GM19463 (cell line): ENCODE data around the gene ZNF512.
"Not testable (repeated sequence)": the region's sequence is repeated elsewhere in the genome, so short reads cannot be mapped to it uniquely, and the experiment has no call there.

ENCODE experiments used
- ATAC-seq: cut with Tn5 transposase; IDR thresholded peaks from one replicate; pipeline ENCODE4 v1.9.1; 2021; ENCODE audit warnings: mild to moderate bottlenecking, moderate library complexity; ENCODE audit not compliant: unreplicated experiment

ZNF512 gene

GRCh38 chr2:27582695-27583389 lies at the start of gene ZNF512:
TSS of gene ZNF512 (plus strand) at chr2:27583042. CDS start at chr2:27583113, 71 bp downstream.
- peak; percentile 97 for ATAC-seq

- no peak for ATAC-seq
Measured at GRCh38 chr2:27537287-27537686, 45.6 kb upstream of the ZNF512 start.

GRCh38 chr2:27538839-27539450 lies 43.9 kb upstream of the ZNF512 start:
- not testable (repeated sequence) for ATAC-seq

- ATAC-seq = not testable (repeated sequence)
Measured at GRCh38 chr2:27539649-27540048, 43.2 kb upstream of the ZNF512 start.

GRCh38 chr2:27544143-27544821 lies 38.6 kb upstream of the ZNF512 start:
- no peak for ATAC-seq

- no peak for ATAC-seq
Measured at GRCh38 chr2:27545348-27546141, 37.3 kb upstream of the ZNF512 start.

- no peak for ATAC-seq
Measured at GRCh38 chr2:27549303-27549702, 33.5 kb upstream of the ZNF512 start.

GRCh38 chr2:27551514-27551913 lies 31.3 kb upstream of the ZNF512 start:
- no peak for ATAC-seq

GRCh38 chr2:27552941-27553340 lies 29.9 kb upstream of the ZNF512 start:
- ATAC-seq = no peak

- not testable (repeated sequence) for ATAC-seq
Measured at GRCh38 chr2:27554451-27554850, 28.4 kb upstream of the ZNF512 start.

GRCh38 chr2:27559228-27559627 lies 23.6 kb upstream of the ZNF512 start:
- no peak for ATAC-seq

GRCh38 chr2:27561060-27561459 lies 21.8 kb upstream of the ZNF512 start:
- ATAC-seq = no peak

GRCh38 chr2:27566628-27567027 lies 16.2 kb upstream of the ZNF512 start:
- ATAC-seq = no peak

- ATAC-seq = no peak
Measured at GRCh38 chr2:27569398-27569797, 13.4 kb upstream of the ZNF512 start.

- ATAC-seq = no peak
Measured at GRCh38 chr2:27571197-27571596, 11.6 kb upstream of the ZNF512 start.

GRCh38 chr2:27571681-27572080 lies 11.2 kb upstream of the ZNF512 start:
- no peak for ATAC-seq

- no peak for ATAC-seq
Measured at GRCh38 chr2:27572439-27572838, 10.4 kb upstream of the ZNF512 start.

GRCh38 chr2:27572998-27573429 lies 9.8 kb upstream of the ZNF512 start:
- no peak for ATAC-seq

- ATAC-seq = no peak
Measured at GRCh38 chr2:27573452-27573851, 9.4 kb upstream of the ZNF512 start.

GRCh38 chr2:27581417-27582128 lies 1.3 kb upstream of the ZNF512 start:
- ATAC-seq = no peak
